HG02970 (cell line): ENCODE data around the gene NTN5.
A peak's percentile ranks its signal among the peaks of the same experiment; 100 is the strongest.
"Not testable (repeated sequence)": the region's sequence is repeated elsewhere in the genome, so short reads cannot be mapped to it uniquely, and the experiment has no call there.

Experiments used
- ATAC-seq: cut with Tn5 transposase; IDR thresholded peaks from one replicate; pipeline ENCODE4 v1.9.1; 2021; ENCODE audit warnings: mild to moderate bottlenecking, moderate library complexity, moderate number of reproducible peaks; ENCODE audit not compliant: unreplicated experiment, low FRiP score

The NTN5 gene

DNA sequence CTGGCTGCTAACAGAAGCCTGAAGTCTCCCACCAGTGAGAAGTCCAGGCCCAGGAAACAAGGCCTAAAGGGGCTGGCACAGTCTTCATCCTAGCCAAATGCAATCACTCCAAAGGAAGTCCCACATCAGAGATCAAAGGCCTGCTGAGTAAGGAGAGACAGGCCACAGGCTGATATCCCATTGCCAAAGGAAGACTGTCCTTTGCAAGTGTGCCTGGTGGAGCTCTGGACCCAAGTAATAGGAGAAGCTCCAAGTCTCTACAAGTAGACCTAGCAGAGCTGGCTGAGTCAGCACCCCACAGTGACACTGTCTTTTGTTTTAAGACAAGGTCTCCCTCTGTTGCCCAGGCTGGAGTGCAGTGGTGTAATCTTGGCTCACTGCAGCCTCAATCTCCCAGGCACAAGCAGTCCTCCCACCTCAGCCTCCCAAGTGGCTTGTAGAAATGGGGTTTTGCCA is 40.1 kb downstream of the NTN5 start:
- no peak for ATAC-seq

DNA sequence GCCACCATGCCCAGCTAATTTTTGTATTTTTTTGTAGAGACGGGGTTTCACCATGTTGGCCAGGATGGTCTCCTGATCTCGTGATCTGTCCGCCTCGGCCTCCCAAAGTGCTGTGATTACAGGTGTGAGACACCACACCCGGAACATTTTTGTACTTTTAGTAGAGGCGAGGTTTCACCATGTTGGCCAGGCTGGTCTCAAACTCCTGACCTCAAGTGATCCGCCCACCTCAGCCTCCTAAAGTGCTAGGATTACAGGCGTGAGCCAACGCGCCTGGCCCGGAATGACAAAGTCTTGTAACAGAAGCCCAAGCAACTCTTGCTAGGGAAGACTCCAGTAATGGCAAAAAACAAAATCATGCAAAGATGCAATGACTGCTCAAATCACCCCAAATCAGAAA is 40.5 kb downstream of the NTN5 start:
- ATAC-seq: not testable (repeated sequence)

DNA sequence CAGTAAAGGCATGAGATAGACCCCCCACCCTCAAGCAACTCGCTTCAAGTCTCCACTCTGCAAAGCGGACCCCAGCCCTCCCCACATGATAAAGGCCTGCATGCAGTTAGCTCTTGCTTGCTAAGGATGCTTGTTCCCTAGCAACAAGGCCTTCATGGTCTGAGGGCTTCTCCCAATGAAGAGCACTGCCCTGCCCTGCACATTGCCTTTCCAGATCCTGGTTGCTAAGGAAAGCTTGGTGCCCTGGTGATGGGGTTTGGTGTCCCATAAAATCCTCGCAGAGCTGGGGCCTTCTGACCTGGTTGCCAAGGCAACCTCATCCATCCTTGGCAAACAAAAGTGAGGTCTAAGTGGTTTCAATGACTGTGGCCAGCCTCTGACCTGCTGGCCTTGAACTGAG is 41.6 kb downstream of the NTN5 start:
- no peak for ATAC-seq

DNA sequence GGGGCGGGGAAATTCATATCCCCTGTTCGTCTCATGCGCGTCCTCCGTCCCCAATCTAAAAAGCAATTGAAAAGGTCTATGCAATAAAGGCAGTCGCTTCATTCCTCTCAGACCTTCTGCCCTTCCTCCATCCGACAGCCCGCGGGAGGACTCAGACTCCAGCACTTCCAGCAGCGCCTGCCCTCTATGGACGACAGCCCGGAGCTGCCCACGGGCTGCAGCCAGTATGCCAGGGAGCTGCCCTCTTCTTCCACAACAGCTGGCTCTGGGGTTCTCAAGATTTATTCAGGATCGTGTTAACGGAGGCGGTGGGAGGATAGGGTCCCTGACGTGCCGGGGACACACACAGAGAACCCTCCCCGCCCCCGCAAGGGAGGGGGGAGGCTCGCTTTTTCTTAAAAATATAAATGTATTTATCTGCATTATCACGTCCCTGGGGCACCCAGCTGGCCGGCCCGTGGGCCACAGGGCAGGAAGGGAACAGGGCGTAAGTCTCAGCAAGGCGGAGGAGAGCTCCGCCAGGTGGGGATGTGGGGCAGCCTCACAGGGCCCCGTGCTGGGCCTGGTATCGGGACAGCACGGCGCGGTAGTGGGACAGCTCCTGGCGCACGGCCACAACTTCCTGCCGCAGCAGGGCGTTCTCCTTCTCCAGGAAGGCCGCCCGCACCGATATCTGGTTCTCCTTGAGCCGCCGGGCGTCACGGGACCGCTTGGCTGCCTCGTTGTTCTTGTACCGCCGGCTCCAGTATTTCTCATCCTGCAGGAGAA is 42.3 kb downstream of the NTN5 start:
- ATAC-seq: no peak

DNA sequence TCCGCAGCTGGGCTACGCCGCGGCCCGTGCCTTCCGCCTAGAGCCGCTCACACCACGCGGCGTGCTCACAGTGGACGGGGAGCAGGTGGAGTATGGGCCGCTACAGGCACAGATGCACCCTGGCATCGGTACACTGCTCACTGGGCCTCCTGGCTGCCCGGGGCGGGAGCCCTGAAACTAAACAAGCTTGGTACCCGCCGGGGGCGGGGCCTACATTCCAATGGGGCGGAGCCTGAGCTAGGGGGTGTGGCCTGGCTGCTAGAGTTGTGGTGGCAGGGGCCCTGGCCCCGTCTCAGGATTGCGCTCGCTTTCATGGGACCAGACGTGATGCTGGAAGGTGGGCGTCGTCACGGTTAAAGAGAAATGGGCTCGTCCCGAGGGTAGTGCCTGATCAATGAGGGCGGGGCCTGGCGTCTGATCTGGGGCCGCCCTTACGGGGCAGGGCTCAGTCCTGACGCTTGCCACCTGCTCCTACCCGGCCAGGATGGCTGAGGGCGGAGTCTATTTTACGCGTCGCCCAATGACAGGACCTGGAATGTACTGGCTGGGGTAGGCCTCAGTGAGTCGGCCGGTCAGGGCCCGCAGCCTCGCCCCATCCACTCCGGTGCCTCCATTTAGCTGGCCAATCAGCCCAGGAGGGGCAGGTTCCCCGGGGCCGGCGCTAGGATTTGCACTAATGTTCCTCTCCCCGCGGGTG is 43.1 kb downstream of the NTN5 start:
- no peak for ATAC-seq

DNA sequence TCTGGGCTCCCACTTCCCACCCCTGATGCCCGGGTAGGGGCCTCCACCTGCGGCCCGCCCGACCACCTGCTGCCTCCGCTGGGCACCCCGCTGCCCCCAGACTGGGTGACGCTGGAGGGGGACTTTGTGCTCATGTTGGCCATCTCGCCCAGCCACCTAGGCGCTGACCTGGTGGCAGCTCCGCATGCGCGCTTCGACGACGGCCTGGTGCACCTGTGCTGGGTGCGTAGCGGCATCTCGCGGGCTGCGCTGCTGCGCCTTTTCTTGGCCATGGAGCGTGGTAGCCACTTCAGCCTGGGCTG is 43.6 kb downstream of the NTN5 start:
- ATAC-seq: no peak

DNA sequence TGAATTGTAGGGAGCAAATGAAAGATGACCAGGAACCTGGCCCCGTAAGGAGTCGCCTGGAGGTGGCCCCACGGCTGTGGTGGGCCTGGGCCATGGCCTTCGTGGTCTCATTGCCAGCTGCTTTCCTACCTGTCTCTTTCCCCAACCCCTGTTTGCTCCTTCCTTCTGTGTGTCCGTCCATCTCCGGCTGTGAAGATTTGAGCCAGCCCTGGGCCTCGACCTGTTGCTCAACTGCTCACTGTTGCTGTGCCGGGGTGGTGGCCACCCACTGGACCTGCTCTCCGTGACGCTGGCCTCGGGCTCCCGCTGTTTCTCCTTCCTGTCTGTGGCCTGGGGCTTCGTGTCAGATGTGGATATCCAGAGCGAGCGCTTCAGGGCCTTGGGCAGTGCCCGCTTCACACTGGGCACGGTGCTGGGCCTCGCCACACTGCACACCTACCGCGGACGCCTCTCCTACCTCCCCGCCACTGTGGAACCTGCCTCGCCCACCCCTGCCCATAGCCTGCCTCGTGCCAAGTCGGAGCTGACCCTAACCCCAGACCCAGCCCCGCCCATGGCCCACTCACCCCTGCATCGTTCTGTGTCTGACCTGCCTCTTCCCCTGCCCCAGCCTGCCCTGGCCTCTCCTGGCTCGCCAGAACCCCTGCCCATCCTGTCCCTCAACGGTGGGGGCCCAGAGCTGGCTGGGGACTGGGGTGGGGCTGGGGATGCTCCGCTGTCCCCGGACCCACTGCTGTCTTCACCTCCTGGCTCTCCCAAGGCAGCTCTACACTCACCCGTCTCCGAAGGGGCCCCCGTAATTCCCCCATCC is 44.1 kb downstream of the NTN5 start:
- no peak for ATAC-seq

DNA sequence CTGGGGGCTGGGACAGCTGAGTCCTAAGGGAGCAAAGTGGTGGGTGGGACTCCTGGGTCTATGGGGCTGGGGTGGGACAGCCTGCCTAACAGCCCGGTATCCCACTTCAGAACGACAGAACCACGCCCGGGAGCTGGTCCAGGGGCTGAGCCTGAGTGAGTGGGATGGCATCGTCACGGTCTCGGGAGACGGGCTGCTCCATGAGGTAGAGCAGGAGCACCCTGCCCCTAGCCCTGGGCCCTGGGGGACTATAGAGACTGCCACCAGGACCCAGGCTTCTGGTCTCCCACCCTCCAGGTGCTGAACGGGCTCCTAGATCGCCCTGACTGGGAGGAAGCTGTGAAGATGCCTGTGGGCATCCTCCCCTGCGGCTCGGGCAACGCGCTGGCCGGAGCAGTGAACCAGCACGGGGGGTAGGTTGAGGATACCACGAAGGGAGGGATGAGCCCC is 44.9 kb downstream of the NTN5 start:
- ATAC-seq: no peak

DNA sequence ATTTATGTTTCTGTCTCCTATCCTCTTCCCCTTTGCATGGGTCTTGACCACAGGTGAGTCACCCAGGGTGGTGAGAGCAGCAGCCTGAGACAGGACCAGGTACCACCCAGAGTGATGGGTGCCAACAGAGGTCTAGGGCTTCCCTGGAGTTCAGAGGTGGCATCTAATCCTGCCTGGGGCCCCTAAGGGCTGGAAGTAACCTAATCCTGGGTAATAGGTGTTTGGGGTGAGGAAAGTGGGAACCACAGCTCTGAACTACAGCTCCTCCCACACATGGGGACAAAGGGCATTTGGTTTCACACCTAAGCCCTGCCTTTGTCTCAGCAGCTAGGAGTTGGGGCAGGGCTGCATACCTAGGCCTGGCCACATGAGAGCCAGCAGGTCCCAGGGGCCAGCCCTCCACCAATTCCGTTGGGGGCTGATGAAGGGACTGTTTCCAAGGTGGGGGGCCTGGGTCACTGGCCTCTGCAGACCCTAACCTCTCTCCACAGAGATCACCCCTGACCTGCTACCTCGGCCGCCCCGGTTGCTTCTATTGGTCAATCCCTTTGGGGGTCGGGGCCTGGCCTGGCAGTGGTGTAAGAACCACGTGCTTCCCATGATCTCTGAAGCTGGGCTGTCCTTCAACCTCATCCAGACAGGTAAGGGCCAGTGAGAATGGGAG is 45.5 kb downstream of the NTN5 start:
- ATAC-seq: no peak

DNA sequence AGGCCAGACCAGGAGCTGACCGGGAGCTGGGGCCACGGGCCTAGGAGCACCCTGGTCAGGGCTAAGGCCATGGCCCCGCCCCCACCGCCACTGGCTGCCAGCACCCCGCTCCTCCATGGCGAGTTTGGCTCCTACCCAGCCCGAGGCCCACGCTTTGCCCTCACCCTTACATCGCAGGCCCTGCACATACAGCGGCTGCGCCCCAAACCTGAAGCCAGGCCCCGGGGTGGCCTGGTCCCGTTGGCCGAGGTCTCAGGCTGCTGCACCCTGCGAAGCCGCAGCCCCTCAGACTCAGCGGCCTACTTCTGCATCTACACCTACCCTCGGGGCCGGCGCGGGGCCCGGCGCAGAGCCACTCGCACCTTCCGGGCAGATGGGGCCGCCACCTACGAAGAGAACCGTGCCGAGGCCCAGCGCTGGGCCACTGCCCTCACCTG is 46.9 kb downstream of the NTN5 start:
- ATAC-seq: no peak

DNA sequence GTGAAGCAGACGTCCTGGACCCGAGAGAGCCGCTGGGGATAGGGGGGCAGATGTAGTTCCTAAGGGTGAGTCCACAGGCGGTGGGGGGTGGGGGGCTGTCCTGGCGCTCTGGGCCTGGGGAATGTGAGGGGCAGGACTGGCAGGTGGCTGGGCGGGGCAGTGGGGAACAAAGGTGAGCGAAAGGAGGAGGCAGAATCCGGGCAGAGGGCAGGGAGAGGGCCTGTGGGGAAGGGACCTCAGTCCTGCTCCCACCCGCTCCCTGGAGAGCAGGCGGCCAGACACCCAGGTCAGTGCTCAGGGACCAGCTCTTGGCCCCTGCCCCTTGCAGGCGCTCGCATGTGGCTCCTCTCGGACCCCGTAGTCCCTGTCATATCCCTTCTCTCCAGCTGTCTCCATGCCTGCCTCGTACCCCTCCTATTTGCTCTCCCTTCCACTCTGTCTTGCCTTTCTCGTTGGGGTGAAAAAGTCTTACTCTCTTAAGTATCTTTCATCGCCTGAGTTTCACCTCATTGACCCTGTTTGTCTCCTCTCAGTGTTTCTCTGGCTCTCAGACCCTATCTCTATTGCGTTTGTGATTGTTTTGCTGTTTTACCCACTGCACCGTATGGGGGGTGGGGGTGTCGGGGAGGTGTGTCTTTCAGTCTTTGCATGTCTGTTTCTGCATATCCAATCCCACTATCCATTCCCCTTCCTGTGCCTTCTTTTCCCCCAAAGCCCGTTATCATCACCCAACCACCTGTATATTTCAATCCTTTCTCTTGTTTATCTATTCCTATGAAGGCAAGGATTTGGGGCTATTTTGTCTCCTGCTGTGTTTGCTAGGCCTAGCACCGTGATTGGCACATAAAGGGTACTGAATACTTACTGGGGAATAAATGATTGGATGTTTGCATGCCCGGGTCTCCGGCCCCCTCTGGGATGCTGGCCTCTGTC is 47.8 kb downstream of the NTN5 start:
- ATAC-seq: no peak

DNA sequence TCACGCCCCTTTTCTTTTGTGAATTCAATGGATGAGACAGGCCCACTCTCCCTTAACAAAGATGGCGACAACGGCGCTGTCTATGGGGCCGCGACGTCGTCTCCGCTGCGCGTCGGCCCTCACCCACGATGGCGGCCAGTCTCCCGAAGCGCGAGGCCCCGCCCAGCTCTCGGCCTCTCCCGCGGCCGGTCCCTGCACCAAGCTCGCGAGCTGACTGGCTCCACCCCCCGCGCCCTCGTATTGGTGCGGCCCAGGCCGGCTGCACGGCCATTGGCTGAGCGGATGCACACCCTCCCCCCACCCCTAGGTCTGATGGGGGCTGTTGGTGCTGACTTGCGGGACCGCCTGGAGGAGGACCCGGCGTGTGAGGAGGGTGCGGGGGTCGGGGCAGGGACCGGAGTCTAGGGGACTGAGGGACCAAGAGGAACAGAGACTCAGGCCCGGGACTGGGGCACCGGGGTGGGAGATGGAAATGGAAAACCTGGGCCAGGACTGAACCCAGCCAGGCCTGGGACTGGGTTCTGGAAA is 48.7 kb downstream of the NTN5 start:
- peak; percentile 59 for ATAC-seq

DNA sequence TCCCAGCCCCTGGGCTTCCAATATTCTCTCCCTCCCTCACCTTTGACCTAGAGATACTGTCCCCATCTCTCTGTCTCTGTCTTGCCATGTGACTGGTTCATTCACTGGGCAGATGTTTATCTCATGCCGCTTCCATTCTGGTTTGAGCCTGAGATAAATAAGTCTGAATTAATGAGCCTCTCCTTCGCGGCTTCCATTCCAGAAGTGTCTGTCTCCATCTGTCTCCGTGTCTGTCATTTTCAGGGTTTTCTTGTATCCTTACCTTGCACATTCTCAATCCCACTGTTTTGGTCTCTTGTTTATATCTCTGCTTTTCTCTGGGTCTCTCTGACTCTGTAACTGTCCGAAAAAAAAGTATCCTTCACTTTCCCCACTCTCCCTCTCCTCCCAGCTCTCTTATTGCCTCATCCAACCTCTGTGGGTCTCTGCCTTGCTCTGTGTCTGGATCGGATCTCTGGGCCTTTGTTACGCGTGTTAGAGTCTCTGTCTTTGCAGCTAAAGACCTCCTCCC is 49.2 kb downstream of the NTN5 start:
- ATAC-seq: no peak

DNA sequence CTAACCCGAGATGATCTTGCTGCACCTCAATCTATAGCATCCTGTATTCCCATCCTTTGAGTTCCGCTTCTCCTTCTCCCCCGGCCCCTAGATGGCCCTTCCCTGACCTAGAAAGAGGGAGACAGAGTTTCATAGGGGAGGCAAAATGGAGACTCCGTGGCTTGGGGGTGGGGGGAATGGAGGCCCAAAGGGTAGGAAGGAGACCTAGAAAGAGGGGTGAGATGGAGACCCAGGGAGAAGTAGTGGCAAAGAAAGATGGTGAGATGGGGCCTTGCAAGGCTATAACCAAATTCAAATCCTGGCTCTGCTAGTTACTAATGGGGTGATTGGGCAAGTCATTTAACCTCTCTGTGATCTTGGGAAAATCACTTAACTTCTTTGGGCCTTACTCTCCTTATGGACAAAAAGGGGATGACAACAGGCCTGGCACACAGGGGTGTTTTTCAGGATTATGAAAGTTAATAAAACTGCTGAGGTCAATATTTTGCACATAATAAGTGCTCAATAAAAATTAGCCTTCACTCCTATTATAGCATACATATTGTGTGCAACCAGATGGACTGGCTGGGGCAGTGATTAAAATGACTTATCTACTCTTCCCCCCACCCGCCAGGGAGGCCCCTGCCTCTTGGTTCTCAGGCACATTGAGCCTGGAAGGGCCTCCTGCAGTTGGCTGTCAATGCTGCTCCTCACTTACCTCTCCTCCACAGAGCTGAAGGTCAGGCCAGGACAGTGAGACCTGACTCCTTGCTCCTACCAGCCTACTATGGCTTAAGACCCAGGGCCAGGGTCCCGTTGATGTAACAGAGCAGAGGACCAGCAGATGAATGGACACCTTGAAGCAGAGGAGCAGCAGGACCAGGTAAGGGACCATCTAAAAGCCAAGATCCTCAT is 52.9 kb downstream of the NTN5 start:
- ATAC-seq: no peak

DNA sequence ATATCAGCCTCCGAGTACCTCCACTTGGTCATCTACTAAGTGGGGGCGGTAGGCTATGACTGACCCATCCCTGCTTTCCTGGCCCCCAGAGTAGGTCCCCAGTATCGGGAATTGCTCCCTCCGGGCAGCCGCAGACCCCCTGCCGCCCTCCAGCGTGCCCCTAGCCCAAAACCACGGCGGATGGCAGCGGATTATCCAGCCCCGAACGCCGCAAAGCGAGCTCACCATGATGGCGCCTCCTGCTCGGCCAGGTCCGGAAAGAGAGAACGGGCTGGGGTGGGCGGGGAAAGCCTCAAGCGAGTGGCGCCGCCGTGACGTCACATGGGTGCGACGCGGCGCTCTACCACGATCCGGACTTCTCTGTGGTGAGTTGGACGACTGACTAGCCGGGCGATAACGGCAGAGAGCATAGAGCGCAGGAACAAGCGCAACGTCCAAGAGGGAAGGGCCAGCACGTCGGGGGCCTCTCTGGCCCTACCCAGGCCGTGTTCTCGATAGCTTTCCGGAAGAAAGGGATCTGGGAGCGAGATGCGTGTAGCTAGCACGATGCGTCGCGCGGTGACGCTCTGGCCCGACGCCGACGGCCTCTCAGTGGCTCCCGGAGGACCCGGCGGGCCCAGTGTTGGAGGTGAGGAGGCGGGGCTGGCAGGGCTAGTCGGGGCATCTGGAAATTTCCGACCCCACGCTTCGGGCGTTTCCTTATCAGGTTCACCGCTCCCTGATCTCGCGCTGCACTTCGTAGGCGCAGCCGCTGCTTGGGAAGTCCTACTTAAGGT is 53.7 kb downstream of the NTN5 start, which contains the start of the genes RPL18 and SPHK2:
Gene RPL18, minus strand, starts transcription at position 263 of the 776 bp plus-strand sequence. Its CDS starts 35 bp downstream, at position 228.
Gene SPHK2, plus strand, starts transcription at position 591 of the 776 bp plus-strand sequence. CDS start 1,009 bp downstream, outside the sequence.
- ATAC-seq: peak; percentile 92

DNA sequence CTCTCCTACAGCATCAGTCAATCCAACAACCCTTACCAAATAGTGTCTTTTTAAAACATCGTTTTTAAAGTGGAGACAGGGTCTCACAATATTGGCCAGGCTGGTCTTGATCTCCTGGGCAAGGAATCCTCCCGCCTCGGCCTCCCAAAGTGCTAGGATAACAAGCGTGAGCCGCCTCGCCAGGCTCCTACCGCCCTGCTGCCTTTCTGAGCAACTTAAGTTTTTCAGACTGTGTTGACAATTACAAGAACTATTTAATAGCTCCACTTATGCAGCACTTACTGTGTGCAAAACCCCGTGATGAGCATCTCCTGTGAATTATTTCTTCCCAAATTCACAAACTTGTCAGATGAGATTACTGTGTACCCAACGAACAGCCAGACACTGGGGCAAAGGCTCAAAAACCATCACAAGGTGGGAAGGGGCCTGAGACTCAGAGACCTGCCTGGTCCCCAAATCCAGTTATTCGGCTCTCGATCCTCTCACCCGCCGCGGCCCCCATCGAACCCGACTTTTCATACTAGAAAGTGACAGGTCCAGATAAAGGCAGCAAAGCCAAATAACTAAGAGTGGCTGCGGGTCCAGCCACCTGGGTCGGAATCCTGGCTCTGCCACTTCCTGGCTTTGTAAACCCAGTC is 54.4 kb downstream of the NTN5 start:
- ATAC-seq: no peak
